Keratinocyte (primary cell): ENCODE results near the gene SMYD5. TPM values are rescaled to one million over a fixed set of nuclear protein-coding genes. Genes with fewer than 3 reads are reported as not detected.

Source experiments
- DNase-seq: peaks from one replicate; pipeline ENCODE4 v3.0.0-alpha.2; 2011; ENCODE audit warnings: low read depth, missing footprints, low spot score
- FAIRE-seq: peaks from 2 replicates; lab custom pipeline; 2011; peaks lifted over from hg19 to GRCh38; lab: Jason Lieb, UNC
- H2AFZ ChIP-seq: 2 replicates; pipeline ENCODE4 v1.6.0; 2012; ENCODE audit warnings: low read length, control low read depth, inconsistent platforms; ENCODE audit not compliant: control insufficient read depth
- H3K27ac ChIP-seq: 2 replicates; pipeline ENCODE4 v1.5.1; 2011; ENCODE audit warnings: low read length; ENCODE audit not compliant: control insufficient read depth, insufficient read depth
- H3K27me3 ChIP-seq: 3 replicates; pipeline ENCODE4 v1.6.0; 2011; ENCODE audit warnings: low read length; ENCODE audit not compliant: control insufficient read depth, insufficient read depth; ENCODE audit errors: extremely low read depth
- H3K36me3 ChIP-seq, 2 experiments: 2 replicates in 1 of 2; 3 replicates in 1 of 2; pipeline ENCODE4 v1.5.1; 2011; ENCODE audit warnings: low read length in 2 of 2, mild to moderate bottlenecking in 1 of 2; ENCODE audit not compliant: control insufficient read depth in 2 of 2, insufficient read depth in 2 of 2; ENCODE audit errors: extremely low read depth in 1 of 2
- H3K4me1 ChIP-seq: 3 replicates; pipeline ENCODE4 v1.5.1; 2011; ENCODE audit warnings: low read length; ENCODE audit not compliant: control insufficient read depth, insufficient read depth; ENCODE audit errors: extremely low read depth
- H3K4me2 ChIP-seq: 3 replicates; pipeline ENCODE4 v1.6.0; 2011; ENCODE audit warnings: low read depth, low read length; ENCODE audit not compliant: control insufficient read depth, insufficient read depth; ENCODE audit errors: extremely low read depth
- H3K4me3 ChIP-seq, 3 experiments: fragments of 200-600 bp in 1 of 3; sonication (generic) in 1 of 3; 2 replicates in 2 of 3; 3 replicates in 1 of 3; pipeline ENCODE4 v1.5.1; 2011 to 2016; ENCODE audit warnings: low read length in 3 of 3, mild to moderate bottlenecking in 3 of 3, control low read depth in 2 of 3, inconsistent platforms in 1 of 3, low read depth in 1 of 3, mixed read lengths in 1 of 3, mixed run types in 1 of 3, moderate library complexity in 1 of 3; ENCODE audit not compliant: control insufficient read depth in 2 of 3, insufficient read depth in 2 of 3; ENCODE audit errors: extremely low read depth in 1 of 3
- H3K79me2 ChIP-seq: 2 replicates; pipeline ENCODE4 v1.6.0; 2012; ENCODE audit warnings: low read length; ENCODE audit not compliant: control insufficient read depth, insufficient read depth
- H3K9ac ChIP-seq: 3 replicates; pipeline ENCODE4 v1.6.0; 2011; ENCODE audit warnings: low read length; ENCODE audit not compliant: control insufficient read depth, insufficient read depth; ENCODE audit errors: extremely low read depth
- H3K9me1 ChIP-seq: 3 replicates; pipeline ENCODE4 v1.6.0; 2011; ENCODE audit warnings: low read length; ENCODE audit not compliant: control insufficient read depth, insufficient read depth; ENCODE audit errors: extremely low read depth
- H3K9me3 ChIP-seq: 2 replicates; pipeline ENCODE4 v1.5.1; 2012; ENCODE audit warnings: low read depth, low read length; ENCODE audit not compliant: control insufficient read depth
- H4K20me1 ChIP-seq: 3 replicates; pipeline ENCODE4 v1.6.0; 2011; ENCODE audit warnings: low read length; ENCODE audit not compliant: control insufficient read depth, insufficient read depth; ENCODE audit errors: extremely low read depth
- EZH2 ChIP-seq: IDR thresholded peaks from one replicate; pipeline ENCODE4 v1.6.1; 2012; ENCODE audit warnings: inconsistent platforms, mild to moderate bottlenecking, low read length, moderate library complexity
- dilution Hi-C: fragments of 300-500 bp; cut with MboI; formaldehyde crosslinking; loops from one replicate; pipeline ENCODE4 v1.7.0; 2020; ENCODE audit warnings: low sequenced_read_pairs; ENCODE audit not compliant: extremely low pct_ligation_motif_present
- polyA plus RNA-seq, 5 experiments: library from polyadenylated mRNA; depleted of rRNA in 3 of 5; stranded (reverse) in 3 of 5; stranded (forward) in 1 of 5; unstranded in 1 of 5; fragments of >200 nt; gene quantifications; 1 replicate in 1 of 5; 2 replicates in 3 of 5; 3 replicates in 1 of 5; pipeline versions ENCODE4 v1.2.1 to v1.2.3, GENCODE V29; 2011 to 2012; ENCODE audit warnings: missing spikeins in 2 of 5, low read depth in 1 of 5, low replicate concordance in 1 of 5
- TF ChIP-seq, protein P1 (sequence below), 3 experiments: IDR thresholded peaks in 1 of 3; conservative IDR thresholded peaks in 1 of 3; optimal IDR thresholded peaks in 1 of 3; 2 replicates in 2 of 3; 3 replicates in 1 of 3; pipeline versions ENCODE3 to v1.5.1; 2011; ENCODE audit warnings: low read length in 3 of 3, mild to moderate bottlenecking in 3 of 3, moderate library complexity in 2 of 3, control low read depth in 1 of 3, inconsistent platforms in 1 of 3; ENCODE audit not compliant: insufficient read depth in 2 of 3; ENCODE audit errors: extremely low read depth in 1 of 3

Gene SMYD5
- polyA plus RNA-seq, 1 donor (not counting 4 experiments of a cell fraction or from before 2014, with no cell fraction given) = 18.6 TPM

DNA sequence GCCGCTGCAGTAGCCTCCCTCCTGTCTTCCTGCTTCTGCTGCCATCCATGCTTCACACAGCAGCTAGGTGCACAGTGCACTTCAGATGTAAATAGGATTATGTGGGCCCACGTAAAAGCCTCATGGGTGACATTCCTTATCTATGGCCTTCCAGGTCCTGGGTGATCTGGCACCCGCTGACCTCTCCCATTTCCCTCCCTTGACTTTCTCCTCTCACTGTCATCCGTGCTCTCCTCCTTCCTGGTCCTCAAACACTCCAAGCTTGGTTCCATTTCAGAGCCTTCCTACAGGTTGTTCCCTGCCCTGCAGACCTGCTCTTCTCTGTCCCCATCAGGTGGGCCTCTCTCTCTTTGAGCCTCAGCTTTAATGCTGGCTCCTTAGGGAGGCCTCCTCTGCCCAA lies 4.0 kb upstream of the SMYD5 start:
- DNase-seq (no peak), FAIRE-seq (no peak)
- TF ChIP-seq EZH2 = no peak
- TF ChIP-seq, protein P1, sequence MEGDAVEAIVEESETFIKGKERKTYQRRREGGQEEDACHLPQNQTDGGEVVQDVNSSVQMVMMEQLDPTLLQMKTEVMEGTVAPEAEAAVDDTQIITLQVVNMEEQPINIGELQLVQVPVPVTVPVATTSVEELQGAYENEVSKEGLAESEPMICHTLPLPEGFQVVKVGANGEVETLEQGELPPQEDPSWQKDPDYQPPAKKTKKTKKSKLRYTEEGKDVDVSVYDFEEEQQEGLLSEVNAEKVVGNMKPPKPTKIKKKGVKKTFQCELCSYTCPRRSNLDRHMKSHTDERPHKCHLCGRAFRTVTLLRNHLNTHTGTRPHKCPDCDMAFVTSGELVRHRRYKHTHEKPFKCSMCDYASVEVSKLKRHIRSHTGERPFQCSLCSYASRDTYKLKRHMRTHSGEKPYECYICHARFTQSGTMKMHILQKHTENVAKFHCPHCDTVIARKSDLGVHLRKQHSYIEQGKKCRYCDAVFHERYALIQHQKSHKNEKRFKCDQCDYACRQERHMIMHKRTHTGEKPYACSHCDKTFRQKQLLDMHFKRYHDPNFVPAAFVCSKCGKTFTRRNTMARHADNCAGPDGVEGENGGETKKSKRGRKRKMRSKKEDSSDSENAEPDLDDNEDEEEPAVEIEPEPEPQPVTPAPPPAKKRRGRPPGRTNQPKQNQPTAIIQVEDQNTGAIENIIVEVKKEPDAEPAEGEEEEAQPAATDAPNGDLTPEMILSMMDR (optimal IDR thresholded peaks at IDR 0.05 in 1 of 3, IDR thresholded peaks at IDR 0.05 in 1 of 3, conservative IDR thresholded peaks at IDR 0.05 in 1 of 3; ENCODE audit: extremely low read depth in 1 of 3, insufficient read depth in 2 of 3, low read length in 3 of 3) = no peak
- Histone ChIP-seq H3K9ac (no peak overlapping the region), H3K9me3 (no peaks in the 10 kb centered on the region), H3K4me2 (no peak overlapping the region), H3K27me3 (no peaks in the 10 kb centered on the region), H3K36me3 (no peaks in the 10 kb centered on the region), H3K9me1 (no peaks in the 10 kb centered on the region), H3K4me3 (no peak overlapping the region), H3K27ac (no peak overlapping the region), H4K20me1 (no peaks in the 10 kb centered on the region), H2AFZ (no peak overlapping the region), H3K79me2 (peaks cover 7% of the 10 kb centered on the region), H3K4me1 (peaks cover 6% of the 10 kb centered on the region)
- dilution Hi-C loops = no loop called here

DNA sequence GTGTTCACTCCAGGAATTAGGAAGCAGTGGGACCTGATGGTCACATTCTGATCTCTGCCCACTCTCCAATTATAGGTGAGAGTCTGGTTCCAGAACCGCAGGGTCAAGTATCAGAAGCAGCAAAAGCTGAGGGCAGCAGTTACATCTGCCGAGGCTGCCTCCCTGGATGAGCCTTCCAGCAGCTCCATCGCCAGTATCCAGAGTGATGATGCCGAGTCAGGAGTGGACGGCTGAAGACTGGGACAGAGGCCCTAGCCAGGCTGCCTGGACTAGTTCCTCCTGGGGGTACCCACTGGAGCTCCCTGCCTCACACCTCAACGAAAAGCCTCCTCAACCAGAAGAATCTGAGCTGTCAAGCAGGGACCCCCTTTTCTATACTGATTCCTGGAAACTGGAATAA lies 3.3 kb upstream of the SMYD5 start:
- Histone ChIP-seq H3K27me3 (no peaks in the 10 kb centered on the region), H3K27ac (no peak overlapping the region), H3K36me3 (no peaks in the 10 kb centered on the region), H4K20me1 (no peaks in the 10 kb centered on the region), H3K4me3 (no peak overlapping the region), H3K4me2 (no peak overlapping the region), H3K79me2 (peaks cover 14% of the 10 kb centered on the region), H3K4me1 (peaks cover 12% of the 10 kb centered on the region), H2AFZ (no peak overlapping the region), H3K9me3 (no peaks in the 10 kb centered on the region), H3K9me1 (no peaks in the 10 kb centered on the region), H3K9ac (no peak overlapping the region)
- dilution Hi-C loops = no loop called here
- no peak for DNase-seq
- FAIRE-seq = no peak
- TF ChIP-seq, protein P1 (optimal IDR thresholded peaks at IDR 0.05 in 1 of 3, IDR thresholded peaks at IDR 0.05 in 1 of 3, conservative IDR thresholded peaks at IDR 0.05 in 1 of 3; ENCODE audit: extremely low read depth in 1 of 3, insufficient read depth in 2 of 3, low read length in 3 of 3) = no peak
- no peak for TF ChIP-seq EZH2
